Endothelial cell of umbilical vein (primary cell): ENCODE measurements around the gene ZNF354C. TPM values are rescaled to one million over a fixed set of nuclear protein-coding genes. Genes with fewer than 3 reads are reported as not detected.

Source experiments
- BruUV-seq: library from RNA; stranded (reverse); fragments of 400-500 nt; replicated peaks from 2 replicates; lab custom pipeline; 2021; lab: Mats Ljungman, UMichigan
- CTCF ChIA-PET: fragments of 300-600, 350-600 bp; sonication (Branson Sonifier 250); formaldehyde crosslinking; loops from one replicate; lab custom pipeline; 2021; ENCODE audit warnings: antibody characterized with exemption, inconsistent platforms; lab: Charles Lee
- POLR2A ChIA-PET: fragments of 300-600, 350-600 bp; sonication (Branson Sonifier 250); formaldehyde crosslinking; loops from one replicate; lab custom pipeline; 2021; ENCODE audit warnings: antibody characterized with exemption, inconsistent platforms; lab: Charles Lee
- DNase-seq: peaks from one replicate; pipeline ENCODE4 v3.0.0-alpha.2; 2011; ENCODE audit warnings: low read depth, low spot score
- FAIRE-seq: peaks from 2 replicates; lab custom pipeline; 2011; peaks lifted over from hg19 to GRCh38; lab: Jason Lieb, UNC
- H2AFZ ChIP-seq: 2 replicates; pipeline ENCODE4 v1.6.0; 2012; ENCODE audit warnings: low read depth, low read length, control low read depth, inconsistent platforms
- H3K27ac ChIP-seq: 2 replicates; pipeline ENCODE4 v1.5.1; 2011; ENCODE audit warnings: low read depth, mild to moderate bottlenecking, control low read depth, low read length, moderate library complexity; ENCODE audit not compliant: insufficient read depth
- H3K27me3 ChIP-seq, 2 experiments: 2 replicates each; pipeline versions ENCODE4 v1.6.0 to v1.6.1; 2011; ENCODE audit warnings: low read length in 2 of 2, mixed read lengths in 1 of 2; ENCODE audit not compliant: control insufficient read depth in 2 of 2, insufficient read depth in 2 of 2
- H3K36me3 ChIP-seq, 2 experiments: 2 replicates in 1 of 2; 3 replicates in 1 of 2; pipeline ENCODE4 v1.5.1; 2011; ENCODE audit warnings: low read length in 2 of 2, mild to moderate bottlenecking in 1 of 2, moderate library complexity in 1 of 2; ENCODE audit not compliant: control insufficient read depth in 2 of 2, insufficient read depth in 2 of 2; ENCODE audit errors: extremely low read depth in 1 of 2
- H3K4me1 ChIP-seq: 3 replicates; pipeline ENCODE4 v1.5.1; 2011; ENCODE audit warnings: mild to moderate bottlenecking, low read length; ENCODE audit not compliant: control insufficient read depth, insufficient read depth; ENCODE audit errors: extremely low read depth
- H3K4me2 ChIP-seq: 2 replicates; pipeline ENCODE4 v1.6.1; 2011; ENCODE audit warnings: low read length, control low read depth, mixed read lengths; ENCODE audit not compliant: insufficient read depth
- H3K4me3 ChIP-seq, 3 experiments: fragments of 200-600 bp in 1 of 3; sonication (generic), shearing (Covaris generic) in 1 of 3; replicated peaks in 1 of 3; 2 replicates each; pipeline ENCODE4 v1.5.1; 2011 to 2016; ENCODE audit warnings: control low read depth in 3 of 3, low read length in 3 of 3, mild to moderate bottlenecking in 2 of 3, inconsistent platforms in 1 of 3, low read depth in 1 of 3, moderate library complexity in 1 of 3; ENCODE audit not compliant: insufficient read depth in 1 of 3
- H3K79me2 ChIP-seq: 2 replicates; pipeline ENCODE4 v1.6.0; 2012; ENCODE audit warnings: low read length, inconsistent platforms; ENCODE audit not compliant: control insufficient read depth, insufficient read depth
- H3K9ac ChIP-seq: replicated peaks from 2 replicates; pipeline ENCODE3; 2011; ENCODE audit warnings: low read length, control low read depth; ENCODE audit not compliant: insufficient read depth; ENCODE audit errors: extremely low read depth
- H3K9me1 ChIP-seq: replicated peaks from 3 replicates; pipeline ENCODE4 v1.6.0; 2011; ENCODE audit warnings: mild to moderate bottlenecking, low read length; ENCODE audit not compliant: control insufficient read depth, insufficient read depth; ENCODE audit errors: extremely low read depth
- H3K9me3 ChIP-seq: replicated peaks from 2 replicates; pipeline ENCODE4 v1.5.1; 2012; ENCODE audit warnings: low read length, inconsistent platforms; ENCODE audit not compliant: control insufficient read depth, insufficient read depth
- H4K20me1 ChIP-seq: replicated peaks from 2 replicates; pipeline ENCODE3; 2011; ENCODE audit warnings: mild to moderate bottlenecking, low read length; ENCODE audit not compliant: control insufficient read depth, insufficient read depth; ENCODE audit errors: extremely low read depth
- FOS ChIP-seq: IDR thresholded peaks from 2 replicates; pipeline ENCODE4 v1.6.1; 2011; ENCODE audit warnings: mild to moderate bottlenecking, low read length, moderate library complexity, borderline replicate concordance; ENCODE audit not compliant: insufficient read depth
- GATA2 ChIP-seq: IDR thresholded peaks from 2 replicates; pipeline ENCODE4 v1.7.0; 2011; ENCODE audit warnings: low read depth, mild to moderate bottlenecking, moderate library complexity, mixed read lengths, low read length; ENCODE audit not compliant: insufficient read length, insufficient read depth
- JUN ChIP-seq: IDR thresholded peaks from 2 replicates; pipeline ENCODE4 v1.6.1; 2011; ENCODE audit warnings: borderline replicate concordance, low read depth; ENCODE audit not compliant: insufficient read length, insufficient read depth
- POLR2AphosphoS5 ChIP-seq: IDR thresholded peaks from 2 replicates; pipeline ENCODE4 v1.6.1; 2012; ENCODE audit warnings: low read depth, mild to moderate bottlenecking, control low read depth, low read length, moderate library complexity; ENCODE audit not compliant: insufficient read depth
- dilution Hi-C: fragments of 300-500 bp; cut with MboI; formaldehyde crosslinking; loops from one replicate; pipeline ENCODE4 v1.15.0; 2019; ENCODE audit warnings: low sequenced_read_pairs; ENCODE audit not compliant: extremely low pct_ligation_motif_present
- intact Hi-C: fragments of 100-400 bp; cut with micrococcal nuclease; formaldehyde crosslinking; loops from one replicate; pipeline ENCODE4 v1.10.0; 2022
- polyA plus RNA-seq, 4 experiments: library from polyadenylated mRNA; depleted of rRNA in 3 of 4; stranded (reverse) in 3 of 4; unstranded in 1 of 4; fragments of >200 nt; gene quantifications; 2 replicates each; pipeline versions ENCODE4 v1.2.1 to v1.2.3, GENCODE V29; 2011 to 2012; ENCODE audit warnings: missing spikeins in 1 of 4
- total RNA-seq: library from RNA; stranded (reverse); gene quantifications from 2 replicates; pipeline ENCODE4 v1.2.3, GENCODE V29; 2021

The ZNF354C gene
- total and polyA plus RNA-seq, 2 donors (not counting 3 experiments of a cell fraction or from before 2014, with no cell fraction given), result 1.5 to 4.7 TPM

DNA sequence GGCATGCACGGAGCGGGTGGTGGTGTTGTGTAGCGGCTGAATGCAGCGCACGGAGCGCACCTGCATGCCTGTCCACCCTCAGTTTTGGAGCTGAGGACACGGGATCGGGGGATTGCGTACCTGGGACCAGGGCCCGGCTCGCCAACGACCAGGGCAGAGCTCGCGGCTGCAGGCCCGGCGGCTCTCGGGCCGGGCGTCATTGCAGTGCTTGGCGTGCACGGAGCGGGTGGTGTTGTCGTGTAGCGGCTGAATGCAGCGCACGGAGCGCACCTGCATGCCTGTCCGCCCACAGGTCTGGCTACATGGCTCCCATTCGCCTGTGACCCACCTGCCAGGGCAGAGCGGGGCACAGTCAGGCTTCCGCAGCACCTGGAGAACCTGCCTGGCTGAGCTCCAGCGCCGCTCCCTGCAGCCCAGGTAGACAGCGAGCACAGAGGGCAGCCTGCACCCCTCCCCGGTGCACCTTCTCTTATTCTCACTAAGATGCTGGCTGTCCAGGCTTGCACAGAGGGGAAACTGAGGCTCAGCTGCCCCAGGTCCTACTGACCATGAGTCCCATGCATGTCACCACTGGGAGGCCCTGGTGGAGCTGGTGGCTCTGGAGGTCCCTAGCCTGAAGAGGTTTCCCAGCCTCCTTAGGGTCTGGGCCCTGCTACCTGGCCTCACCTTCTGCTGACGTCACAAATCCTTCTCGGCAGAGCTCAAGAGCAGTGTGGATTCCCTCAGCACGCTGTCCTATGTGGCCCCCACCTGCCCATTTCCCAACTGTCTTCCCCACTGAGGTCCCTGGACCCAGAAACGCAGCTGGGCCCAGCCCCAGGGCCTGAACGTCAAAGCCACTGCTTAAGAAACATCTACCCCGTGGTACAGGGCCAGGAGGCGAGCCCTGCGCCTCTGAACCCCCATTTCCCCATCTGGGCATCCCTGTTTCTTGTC lies 64.9 kb downstream of the ZNF354C start:
- Histone ChIP-seq H3K9ac (no peak overlapping the region), H3K27ac (no peak overlapping the region), H3K9me3 (peaks cover 2% of the 10 kb centered on the region), H3K79me2 (no peaks in the 10 kb centered on the region), H4K20me1 (no peaks in the 10 kb centered on the region), H3K27me3 (no peaks in the 10 kb centered on the region), H3K36me3 (no peaks in the 10 kb centered on the region), H3K4me2 (no peak overlapping the region), H3K9me1 (no peaks in the 10 kb centered on the region), H2AFZ (no peak overlapping the region), H3K4me3 (no peak overlapping the region), H3K4me1 (no peaks in the 10 kb centered on the region)
- no peak for DNase-seq
- TF ChIP-seq GATA2 (no peak), FOS (no peak), POLR2AphosphoS5 (no peak), JUN (no peak)
- CTCF ChIA-PET, result no interaction called here
- no TSS peak for BruUV-seq
- no peak for FAIRE-seq
- POLR2A ChIA-PET, result no interaction called here
- intact Hi-C loops (no loop called here), dilution Hi-C loops (no loop called here)

DNA sequence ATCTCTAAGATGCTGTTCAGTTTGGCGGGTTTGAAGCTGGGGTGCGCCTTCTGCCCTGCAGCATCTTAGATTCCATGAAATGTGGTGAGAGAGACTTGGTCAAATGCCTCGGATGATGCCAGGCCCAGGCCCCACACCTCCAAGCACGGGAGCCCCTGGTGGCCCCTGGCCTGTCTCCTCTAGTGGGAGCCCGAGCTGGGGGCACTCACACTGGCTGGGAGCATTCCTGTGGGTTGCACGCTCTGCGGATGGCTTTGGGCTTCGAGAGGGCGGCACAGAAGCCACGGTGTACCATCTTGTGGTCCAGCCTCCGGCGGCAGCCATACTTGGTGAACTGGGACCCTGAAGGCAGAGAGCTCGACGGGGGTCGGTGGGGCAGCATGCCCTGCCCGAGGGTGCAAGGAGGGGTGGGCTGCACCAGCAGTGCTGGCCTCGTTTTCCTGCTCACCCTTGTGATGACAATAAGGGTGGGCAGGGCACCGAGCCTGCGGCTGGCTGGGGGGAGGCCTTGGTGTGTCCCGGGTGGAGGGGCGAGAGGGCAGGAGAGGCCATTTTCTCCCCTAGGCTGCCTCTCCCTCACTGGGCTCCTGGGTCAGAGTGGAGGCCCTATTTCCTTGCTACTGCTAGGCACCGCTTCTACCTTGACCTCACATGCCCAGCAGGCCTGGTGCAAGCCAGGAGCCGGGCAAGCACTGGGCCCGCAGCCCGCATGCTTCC lies 65.8 kb downstream of the ZNF354C start:
- FAIRE-seq (no peak), DNase-seq (no peak)
- H3K4me1 ChIP-seq, result no peaks in the 10 kb centered on the region
- intact Hi-C loops (no loop called here), dilution Hi-C loops (no loop called here)
- BruUV-seq, result no TSS peak
- no peaks in the 10 kb centered on the region for H4K20me1 ChIP-seq
- no peak for TF ChIP-seq GATA2
- no peak overlapping the region for H3K4me3 ChIP-seq
- peaks cover 2% of the 10 kb centered on the region for H3K9me3 ChIP-seq
- no peak overlapping the region for H3K27ac ChIP-seq
- CTCF ChIA-PET, result no interaction called here
- no peaks in the 10 kb centered on the region for H3K27me3 ChIP-seq
- no peaks in the 10 kb centered on the region for H3K79me2 ChIP-seq
- no peak overlapping the region for H3K4me2 ChIP-seq
- no peaks in the 10 kb centered on the region for H3K9me1 ChIP-seq
- no peak overlapping the region for H3K9ac ChIP-seq
- no peak overlapping the region for H2AFZ ChIP-seq
- no peaks in the 10 kb centered on the region for H3K36me3 ChIP-seq
- POLR2A ChIA-PET, result no interaction called here
